ENCODE results near the gene ARMH1.

DNA sequence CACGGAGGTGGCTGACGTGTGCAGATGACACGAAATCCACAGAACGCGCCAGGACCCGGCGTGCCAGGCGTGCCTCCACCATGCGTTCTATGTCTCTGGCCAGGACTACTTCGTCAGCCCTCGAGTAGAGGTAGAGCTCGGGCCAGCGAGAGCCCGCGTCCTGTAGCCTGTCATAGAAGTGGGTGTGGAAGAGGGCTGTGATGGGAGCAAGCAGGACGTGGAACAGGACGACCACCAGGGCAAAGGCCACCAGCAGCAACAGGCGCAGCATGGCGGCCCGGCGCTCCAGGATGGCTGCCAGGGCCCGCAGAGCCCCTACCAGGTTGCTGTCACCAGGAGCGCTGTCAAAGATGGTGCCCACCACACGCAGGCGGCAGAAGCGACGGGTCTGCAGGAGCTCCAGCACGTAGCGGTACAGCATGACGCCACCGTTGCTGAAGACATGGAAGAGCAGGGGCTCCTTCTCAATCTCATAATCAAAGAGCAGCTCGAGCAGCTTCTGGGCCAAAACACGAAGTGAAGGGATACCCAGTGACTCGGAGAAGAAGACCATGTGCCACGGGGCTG is 19.8 kb upstream of the ARMH1 start:
- TF ChIP-seq, protein P1, sequence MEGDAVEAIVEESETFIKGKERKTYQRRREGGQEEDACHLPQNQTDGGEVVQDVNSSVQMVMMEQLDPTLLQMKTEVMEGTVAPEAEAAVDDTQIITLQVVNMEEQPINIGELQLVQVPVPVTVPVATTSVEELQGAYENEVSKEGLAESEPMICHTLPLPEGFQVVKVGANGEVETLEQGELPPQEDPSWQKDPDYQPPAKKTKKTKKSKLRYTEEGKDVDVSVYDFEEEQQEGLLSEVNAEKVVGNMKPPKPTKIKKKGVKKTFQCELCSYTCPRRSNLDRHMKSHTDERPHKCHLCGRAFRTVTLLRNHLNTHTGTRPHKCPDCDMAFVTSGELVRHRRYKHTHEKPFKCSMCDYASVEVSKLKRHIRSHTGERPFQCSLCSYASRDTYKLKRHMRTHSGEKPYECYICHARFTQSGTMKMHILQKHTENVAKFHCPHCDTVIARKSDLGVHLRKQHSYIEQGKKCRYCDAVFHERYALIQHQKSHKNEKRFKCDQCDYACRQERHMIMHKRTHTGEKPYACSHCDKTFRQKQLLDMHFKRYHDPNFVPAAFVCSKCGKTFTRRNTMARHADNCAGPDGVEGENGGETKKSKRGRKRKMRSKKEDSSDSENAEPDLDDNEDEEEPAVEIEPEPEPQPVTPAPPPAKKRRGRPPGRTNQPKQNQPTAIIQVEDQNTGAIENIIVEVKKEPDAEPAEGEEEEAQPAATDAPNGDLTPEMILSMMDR (tag by site-specific recombination; IDR thresholded peaks at IDR 0.05), result no peak
- TF ChIP-seq ZNF24 (tag by site-specific recombination; IDR thresholded peaks at IDR 0.05) (no peak), YY1 (tag by site-specific recombination; IDR thresholded peaks at IDR 0.05) (no peak), ZNF121 (tag by site-specific recombination; IDR thresholded peaks at IDR 0.05) (no peak), MZF1 (tag by site-specific recombination; IDR thresholded peaks at IDR 0.05; ENCODE audit: borderline replicate concordance) (no peak), SETDB1 (IDR thresholded peaks at IDR 0.05; ENCODE audit: insufficient read length, low read length) (no peak), SP3 (tag by site-specific recombination; IDR thresholded peaks at IDR 0.05) (no peak), ZBTB1 (tag by site-specific recombination; IDR thresholded peaks at IDR 0.05) (no peak)
- TF ChIP-seq, protein P2, sequence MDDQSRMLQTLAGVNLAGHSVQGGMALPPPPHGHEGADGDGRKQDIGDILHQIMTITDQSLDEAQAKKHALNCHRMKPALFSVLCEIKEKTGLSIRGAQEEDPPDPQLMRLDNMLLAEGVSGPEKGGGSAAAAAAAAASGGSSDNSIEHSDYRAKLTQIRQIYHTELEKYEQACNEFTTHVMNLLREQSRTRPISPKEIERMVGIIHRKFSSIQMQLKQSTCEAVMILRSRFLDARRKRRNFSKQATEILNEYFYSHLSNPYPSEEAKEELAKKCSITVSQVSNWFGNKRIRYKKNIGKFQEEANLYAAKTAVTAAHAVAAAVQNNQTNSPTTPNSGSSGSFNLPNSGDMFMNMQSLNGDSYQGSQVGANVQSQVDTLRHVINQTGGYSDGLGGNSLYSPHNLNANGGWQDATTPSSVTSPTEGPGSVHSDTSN (CRISPR knock-in tag; IDR thresholded peaks at IDR 0.05), result no peak
- TF ChIP-seq, protein P3, sequence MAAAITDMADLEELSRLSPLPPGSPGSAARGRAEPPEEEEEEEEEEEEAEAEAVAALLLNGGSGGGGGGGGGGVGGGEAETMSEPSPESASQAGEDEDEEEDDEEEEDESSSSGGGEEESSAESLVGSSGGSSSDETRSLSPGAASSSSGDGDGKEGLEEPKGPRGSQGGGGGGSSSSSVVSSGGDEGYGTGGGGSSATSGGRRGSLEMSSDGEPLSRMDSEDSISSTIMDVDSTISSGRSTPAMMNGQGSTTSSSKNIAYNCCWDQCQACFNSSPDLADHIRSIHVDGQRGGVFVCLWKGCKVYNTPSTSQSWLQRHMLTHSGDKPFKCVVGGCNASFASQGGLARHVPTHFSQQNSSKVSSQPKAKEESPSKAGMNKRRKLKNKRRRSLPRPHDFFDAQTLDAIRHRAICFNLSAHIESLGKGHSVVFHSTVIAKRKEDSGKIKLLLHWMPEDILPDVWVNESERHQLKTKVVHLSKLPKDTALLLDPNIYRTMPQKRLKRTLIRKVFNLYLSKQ (tag by site-specific recombination; IDR thresholded peaks at IDR 0.05; ENCODE audit: borderline replicate concordance), result no peak
- TF ChIP-seq, protein P4, sequence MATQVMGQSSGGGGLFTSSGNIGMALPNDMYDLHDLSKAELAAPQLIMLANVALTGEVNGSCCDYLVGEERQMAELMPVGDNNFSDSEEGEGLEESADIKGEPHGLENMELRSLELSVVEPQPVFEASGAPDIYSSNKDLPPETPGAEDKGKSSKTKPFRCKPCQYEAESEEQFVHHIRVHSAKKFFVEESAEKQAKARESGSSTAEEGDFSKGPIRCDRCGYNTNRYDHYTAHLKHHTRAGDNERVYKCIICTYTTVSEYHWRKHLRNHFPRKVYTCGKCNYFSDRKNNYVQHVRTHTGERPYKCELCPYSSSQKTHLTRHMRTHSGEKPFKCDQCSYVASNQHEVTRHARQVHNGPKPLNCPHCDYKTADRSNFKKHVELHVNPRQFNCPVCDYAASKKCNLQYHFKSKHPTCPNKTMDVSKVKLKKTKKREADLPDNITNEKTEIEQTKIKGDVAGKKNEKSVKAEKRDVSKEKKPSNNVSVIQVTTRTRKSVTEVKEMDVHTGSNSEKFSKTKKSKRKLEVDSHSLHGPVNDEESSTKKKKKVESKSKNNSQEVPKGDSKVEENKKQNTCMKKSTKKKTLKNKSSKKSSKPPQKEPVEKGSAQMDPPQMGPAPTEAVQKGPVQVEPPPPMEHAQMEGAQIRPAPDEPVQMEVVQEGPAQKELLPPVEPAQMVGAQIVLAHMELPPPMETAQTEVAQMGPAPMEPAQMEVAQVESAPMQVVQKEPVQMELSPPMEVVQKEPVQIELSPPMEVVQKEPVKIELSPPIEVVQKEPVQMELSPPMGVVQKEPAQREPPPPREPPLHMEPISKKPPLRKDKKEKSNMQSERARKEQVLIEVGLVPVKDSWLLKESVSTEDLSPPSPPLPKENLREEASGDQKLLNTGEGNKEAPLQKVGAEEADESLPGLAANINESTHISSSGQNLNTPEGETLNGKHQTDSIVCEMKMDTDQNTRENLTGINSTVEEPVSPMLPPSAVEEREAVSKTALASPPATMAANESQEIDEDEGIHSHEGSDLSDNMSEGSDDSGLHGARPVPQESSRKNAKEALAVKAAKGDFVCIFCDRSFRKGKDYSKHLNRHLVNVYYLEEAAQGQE (tag by site-specific recombination; IDR thresholded peaks at IDR 0.05), result no peak

Measured in HEK293 (cell line).